ENCODE results near the gene MCF2L2.

DNA sequence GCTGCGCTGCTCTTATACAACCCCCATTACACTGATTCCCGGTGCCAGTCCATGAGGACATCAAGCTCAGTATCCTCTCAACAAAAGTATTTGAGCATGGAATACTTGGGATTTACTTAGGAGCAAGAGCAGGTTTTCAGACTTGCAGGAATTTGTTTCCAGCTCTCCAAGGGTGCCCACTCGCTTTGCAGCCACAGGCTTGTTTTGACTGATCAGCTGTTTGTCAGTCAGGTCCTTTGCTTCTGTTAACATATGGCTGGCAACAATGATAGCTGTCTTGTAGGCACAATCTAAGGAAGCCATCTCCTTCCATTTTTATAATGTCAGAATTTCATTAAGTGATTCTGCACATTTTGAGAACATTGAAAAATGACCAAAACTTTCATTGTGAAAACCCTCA is 38.2 kb upstream of the MCF2L2 start:
- TF ChIP-seq, protein P1, sequence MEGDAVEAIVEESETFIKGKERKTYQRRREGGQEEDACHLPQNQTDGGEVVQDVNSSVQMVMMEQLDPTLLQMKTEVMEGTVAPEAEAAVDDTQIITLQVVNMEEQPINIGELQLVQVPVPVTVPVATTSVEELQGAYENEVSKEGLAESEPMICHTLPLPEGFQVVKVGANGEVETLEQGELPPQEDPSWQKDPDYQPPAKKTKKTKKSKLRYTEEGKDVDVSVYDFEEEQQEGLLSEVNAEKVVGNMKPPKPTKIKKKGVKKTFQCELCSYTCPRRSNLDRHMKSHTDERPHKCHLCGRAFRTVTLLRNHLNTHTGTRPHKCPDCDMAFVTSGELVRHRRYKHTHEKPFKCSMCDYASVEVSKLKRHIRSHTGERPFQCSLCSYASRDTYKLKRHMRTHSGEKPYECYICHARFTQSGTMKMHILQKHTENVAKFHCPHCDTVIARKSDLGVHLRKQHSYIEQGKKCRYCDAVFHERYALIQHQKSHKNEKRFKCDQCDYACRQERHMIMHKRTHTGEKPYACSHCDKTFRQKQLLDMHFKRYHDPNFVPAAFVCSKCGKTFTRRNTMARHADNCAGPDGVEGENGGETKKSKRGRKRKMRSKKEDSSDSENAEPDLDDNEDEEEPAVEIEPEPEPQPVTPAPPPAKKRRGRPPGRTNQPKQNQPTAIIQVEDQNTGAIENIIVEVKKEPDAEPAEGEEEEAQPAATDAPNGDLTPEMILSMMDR (IDR thresholded peaks at IDR 0.05) = no peak
- no peak for TF ChIP-seq POLR2A (IDR thresholded peaks at IDR 0.05)
